HT-29 (cell line): Measurements from ENCODE around the gene APPBP2. TPM values are rescaled to one million over a fixed set of nuclear protein-coding genes. Genes with fewer than 3 reads are reported as not detected.

Experiments used
- DNase-seq: peaks from one replicate; pipeline ENCODE4 v3.0.0-alpha.2; 2015; ENCODE audit warnings: low spot score
- small RNA-seq: library from RNA; depleted of rRNA; stranded (forward); fragments of <200 nt; gene quantifications from one replicate; pipeline ENCODE3, GENCODE V24; 2014
- total RNA-seq: library from RNA; depleted of rRNA; stranded (reverse); fragments of >200 nt; shearing (Covaris generic); gene quantifications from 2 replicates; pipeline ENCODE4 v1.2.3, GENCODE V29; 2014; rRNA removed

Gene APPBP2
- total RNA-seq, 1 experiment from 2014 or later: 8.3 TPM

GRCh38 chr17:60396412-60396811, 129.6 kb downstream of the APPBP2 start:
- no peak for DNase-seq

DNA sequence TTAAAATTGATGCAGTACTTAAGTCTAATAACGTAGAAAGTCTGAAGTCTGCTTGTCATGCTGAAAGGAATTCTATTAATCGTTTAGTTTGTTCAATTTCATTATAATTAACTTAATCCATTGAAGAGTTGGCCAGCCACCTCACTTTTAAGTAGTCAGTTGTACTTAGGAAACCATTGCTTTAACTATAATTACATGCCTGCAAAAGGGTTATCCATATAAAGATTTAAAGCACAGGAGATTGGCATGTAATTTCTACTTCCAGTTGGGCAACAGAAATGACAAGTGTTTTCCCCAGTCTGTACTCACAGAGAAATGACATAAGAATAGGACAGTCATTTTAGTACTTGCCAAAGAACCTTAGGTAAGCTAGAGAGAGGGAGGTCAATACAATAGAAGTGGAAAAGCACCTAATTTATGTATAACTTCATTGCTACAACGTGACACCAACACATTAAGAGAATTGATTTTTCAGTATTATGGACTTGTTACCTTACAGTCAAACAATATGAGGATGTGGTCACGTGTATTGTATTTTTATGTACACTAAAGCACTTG, 130.5 kb downstream of the APPBP2 start:
- no peak for DNase-seq

DNA sequence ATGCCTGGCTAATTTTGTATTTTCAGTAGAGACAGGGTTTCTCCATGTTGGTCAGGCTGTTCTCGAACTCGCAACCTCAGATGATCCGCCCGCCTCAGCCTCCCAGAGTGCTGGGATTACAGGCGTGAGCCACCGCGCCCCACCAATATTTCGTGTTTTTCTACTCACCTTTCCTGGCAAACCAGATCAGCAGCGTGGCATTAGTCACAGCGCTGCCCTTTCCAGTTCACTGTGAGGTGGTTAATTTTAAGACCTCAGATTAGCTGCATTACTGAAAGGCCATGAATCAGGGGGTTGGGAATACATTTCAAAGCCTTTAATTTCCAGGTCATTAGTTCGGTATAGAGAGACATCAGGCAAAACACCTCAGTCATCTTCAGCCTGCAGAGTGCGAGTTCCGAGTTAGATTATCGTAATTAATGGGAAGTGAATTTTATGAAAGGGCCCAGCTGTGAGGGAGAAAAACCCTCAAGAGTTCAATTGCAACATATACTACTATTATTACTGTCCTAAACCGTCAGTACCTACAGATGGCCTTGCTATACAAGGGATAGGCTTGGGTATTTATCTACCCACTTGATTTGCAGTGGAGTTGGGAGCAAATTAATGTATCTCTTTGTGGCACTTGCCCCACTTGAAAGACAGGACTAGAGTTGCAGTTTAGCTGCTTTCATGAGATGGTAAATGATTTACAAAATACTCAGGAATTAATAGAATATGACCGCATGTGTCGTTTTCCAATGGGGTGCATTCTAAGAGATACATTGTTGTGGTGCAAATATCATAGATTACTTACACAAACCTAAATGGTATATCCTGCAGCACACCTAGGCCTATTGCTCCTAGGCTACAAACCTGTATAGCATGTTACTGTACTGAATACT, 132.0 kb downstream of the APPBP2 start:
- DNase-seq: no peak

Small RNAs within 50 kb of the gene (small RNA-seq; reads per million reads assigned to genes)
- not detected for gene AC011921.2

Other genes starting within 250 kb of the APPBP2 start
- gene USP32, start 134.1 kb downstream of the APPBP2 start, total RNA-seq: 19.9 and 24.6 TPM in 2 replicates
- gene CHCT1, start 103.8 kb downstream of the APPBP2 start, total RNA-seq: not detected in 2 replicates
- gene PPM1D, start 74.0 kb upstream of the APPBP2 start, total RNA-seq: 11.3 and 13.1 TPM in 2 replicates
- gene BCAS3, start 151.6 kb upstream of the APPBP2 start, total RNA-seq: 7.4 and 10.2 TPM in 2 replicates